ENCODE measurements around the gene ACOXL.
"Not testable (repeated sequence)": the region's sequence is repeated elsewhere in the genome, so short reads cannot be mapped to it uniquely, and the experiment has no call there.

ACOXL gene

GRCh38 chr2:110940376-110940910 is 208.1 kb downstream of the ACOXL start:
- DNase-seq: no peak

GRCh38 chr2:110941226-110941625 is 208.9 kb downstream of the ACOXL start:
- DNase-seq: no peak

- no peak for DNase-seq
Observed at GRCh38 chr2:110943070-110943634, 210.8 kb downstream of the ACOXL start.

GRCh38 chr2:110946902-110947301 is 214.5 kb downstream of the ACOXL start:
- DNase-seq: peak; percentile 71

- peak; percentile 52 for DNase-seq
Observed at GRCh38 chr2:110948027-110948674, 215.8 kb downstream of the ACOXL start.

GRCh38 chr2:110950281-110950680 is 217.9 kb downstream of the ACOXL start:
- no peak for DNase-seq

- DNase-seq: no peak
Observed at GRCh38 chr2:110955045-110955444, 222.7 kb downstream of the ACOXL start.

GRCh38 chr2:110955556-110955955 is 223.2 kb downstream of the ACOXL start:
- no peak for DNase-seq

- DNase-seq: no peak
Observed at GRCh38 chr2:110957293-110957692, 224.9 kb downstream of the ACOXL start.

- no peak for DNase-seq
Observed at GRCh38 chr2:110958346-110959119, 226.2 kb downstream of the ACOXL start.

GRCh38 chr2:110959198-110959597 is 226.8 kb downstream of the ACOXL start:
- no peak for DNase-seq

- no peak for DNase-seq
Observed at GRCh38 chr2:110960281-110960680, 227.9 kb downstream of the ACOXL start.

GRCh38 chr2:110960954-110961353 is 228.6 kb downstream of the ACOXL start:
- DNase-seq: no peak

- DNase-seq: not testable (repeated sequence)
Observed at GRCh38 chr2:110961643-110962042, 229.3 kb downstream of the ACOXL start.

GRCh38 chr2:110969696-110970095 is 237.3 kb downstream of the ACOXL start:
- no peak for DNase-seq

- no peak for DNase-seq
Observed at GRCh38 chr2:110970201-110970600, 237.8 kb downstream of the ACOXL start.

GRCh38 chr2:110971811-110972210 is 239.4 kb downstream of the ACOXL start:
- DNase-seq: no peak

GRCh38 chr2:110973262-110973661 is 240.9 kb downstream of the ACOXL start:
- no peak for DNase-seq

GRCh38 chr2:110977403-110977802 is 245.0 kb downstream of the ACOXL start:
- DNase-seq: no peak

- no peak for DNase-seq
Observed at GRCh38 chr2:110978148-110978547, 245.8 kb downstream of the ACOXL start.

GRCh38 chr2:110978756-110979470 is 246.5 kb downstream of the ACOXL start:
- DNase-seq: no peak

GRCh38 chr2:110979471-110980338 is 247.3 kb downstream of the ACOXL start:
- peak; percentile 55 for DNase-seq
